ENCODE data around the gene TBATA.
"Not testable (repeated sequence)": the region's sequence is repeated elsewhere in the genome, so short reads cannot be mapped to it uniquely, and the experiment has no call there.

TBATA gene

DNA sequence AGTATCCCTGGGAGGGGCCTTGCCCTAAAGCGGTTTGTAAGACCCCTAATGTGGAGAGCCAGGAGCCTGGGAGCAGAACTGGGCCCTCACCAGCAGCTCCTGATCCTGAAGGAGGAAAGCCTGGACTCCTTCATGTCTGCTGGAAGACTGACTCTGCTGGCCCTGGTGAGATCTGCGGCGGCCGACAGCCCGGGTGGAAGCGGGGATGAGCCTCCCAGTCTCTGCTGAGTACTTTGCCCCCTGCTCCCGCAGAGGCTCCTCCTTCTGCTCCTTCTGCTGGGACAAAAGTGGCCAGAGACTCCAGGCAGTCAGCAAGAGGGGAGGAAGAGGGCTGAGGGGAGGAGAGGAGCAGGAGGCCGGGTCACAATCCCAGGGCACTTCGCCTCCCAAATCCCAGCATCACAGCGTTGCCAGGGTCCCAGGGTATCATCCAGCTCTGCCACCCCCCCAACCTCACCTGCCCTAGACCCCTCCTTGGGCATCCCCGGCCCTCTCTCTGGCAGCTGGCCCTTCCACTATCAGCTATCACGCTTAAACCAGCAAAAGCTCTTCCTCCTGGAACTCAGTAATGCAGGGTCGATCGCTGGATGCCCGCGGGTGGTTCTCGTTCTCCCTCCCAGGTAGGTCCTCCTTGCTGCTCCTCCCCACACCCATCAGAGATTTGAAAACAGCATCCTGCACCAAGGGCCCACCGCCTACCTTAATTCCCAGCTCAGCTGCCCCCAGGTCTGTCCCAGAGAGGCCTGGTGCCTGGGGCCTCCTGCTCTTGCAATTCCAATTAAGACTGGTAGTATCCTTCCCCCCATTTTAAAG, 7.9 kb downstream of the TBATA start:
- no peak for DNase-seq

DNA sequence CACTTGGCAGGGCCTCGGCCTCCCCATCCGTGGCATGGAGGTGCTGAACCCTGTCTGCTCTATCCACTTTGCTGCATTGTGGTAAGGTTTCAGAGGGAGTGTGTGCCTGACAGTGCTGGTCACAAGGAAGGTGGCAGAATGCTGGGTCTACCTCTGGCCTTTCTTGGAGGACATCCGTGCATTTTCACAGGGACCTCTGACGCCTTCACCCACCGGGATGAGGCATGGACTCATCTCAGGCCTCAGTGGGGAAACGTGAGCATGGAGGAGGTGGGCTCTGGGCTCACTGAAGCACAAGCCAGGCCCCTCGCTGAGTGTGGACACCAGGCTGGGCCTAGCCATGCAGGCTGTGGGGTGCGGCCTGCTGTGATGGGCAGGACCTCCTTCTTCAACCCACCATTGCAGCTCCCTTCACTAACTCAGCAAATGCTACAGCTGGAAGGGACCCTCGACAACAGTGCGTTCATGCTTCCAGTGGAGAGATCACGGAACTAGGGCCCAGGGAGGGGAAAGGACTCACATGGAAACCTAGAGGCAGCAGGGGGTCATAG, 8.6 kb downstream of the TBATA start:
- no peak for DNase-seq

DNA sequence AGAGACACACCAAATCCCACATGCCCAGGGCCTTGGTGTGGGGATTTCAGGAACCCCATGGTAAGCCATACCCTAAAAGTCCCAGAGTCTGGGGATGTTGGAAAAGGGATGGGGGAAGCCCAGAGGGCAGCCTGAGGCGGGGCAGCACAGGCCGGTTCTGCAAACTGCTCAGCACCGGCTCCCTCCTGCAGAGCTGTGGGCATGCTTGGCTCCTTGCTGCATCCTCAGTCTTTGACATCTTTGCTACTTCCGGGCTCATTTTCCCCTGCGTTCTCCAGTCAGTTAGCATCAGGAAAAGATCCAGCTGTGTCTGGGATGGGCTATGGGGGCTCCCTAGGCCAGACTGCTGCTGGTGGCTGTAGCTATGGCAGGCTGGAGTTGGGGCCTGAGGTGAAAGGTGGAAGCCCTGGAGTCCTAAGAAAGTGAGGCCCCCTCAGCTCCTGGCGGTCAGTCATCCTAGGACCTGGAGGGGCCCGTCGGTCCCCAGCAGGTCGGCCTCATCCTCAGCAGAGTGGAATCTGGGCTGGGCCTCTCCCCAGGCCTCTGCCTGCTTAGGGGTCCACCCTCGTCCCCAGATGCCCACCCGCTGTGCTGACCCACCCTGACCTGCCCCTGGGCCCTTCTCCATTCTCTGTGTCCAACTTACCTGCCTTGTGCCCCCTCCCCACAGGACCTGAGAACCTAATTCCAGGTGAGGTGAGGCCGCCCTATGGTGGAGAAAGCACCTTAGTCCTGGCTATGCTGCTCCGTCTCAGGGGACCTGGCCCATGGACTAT, 9.3 kb downstream of the TBATA start:
- no peak for DNase-seq

DNA sequence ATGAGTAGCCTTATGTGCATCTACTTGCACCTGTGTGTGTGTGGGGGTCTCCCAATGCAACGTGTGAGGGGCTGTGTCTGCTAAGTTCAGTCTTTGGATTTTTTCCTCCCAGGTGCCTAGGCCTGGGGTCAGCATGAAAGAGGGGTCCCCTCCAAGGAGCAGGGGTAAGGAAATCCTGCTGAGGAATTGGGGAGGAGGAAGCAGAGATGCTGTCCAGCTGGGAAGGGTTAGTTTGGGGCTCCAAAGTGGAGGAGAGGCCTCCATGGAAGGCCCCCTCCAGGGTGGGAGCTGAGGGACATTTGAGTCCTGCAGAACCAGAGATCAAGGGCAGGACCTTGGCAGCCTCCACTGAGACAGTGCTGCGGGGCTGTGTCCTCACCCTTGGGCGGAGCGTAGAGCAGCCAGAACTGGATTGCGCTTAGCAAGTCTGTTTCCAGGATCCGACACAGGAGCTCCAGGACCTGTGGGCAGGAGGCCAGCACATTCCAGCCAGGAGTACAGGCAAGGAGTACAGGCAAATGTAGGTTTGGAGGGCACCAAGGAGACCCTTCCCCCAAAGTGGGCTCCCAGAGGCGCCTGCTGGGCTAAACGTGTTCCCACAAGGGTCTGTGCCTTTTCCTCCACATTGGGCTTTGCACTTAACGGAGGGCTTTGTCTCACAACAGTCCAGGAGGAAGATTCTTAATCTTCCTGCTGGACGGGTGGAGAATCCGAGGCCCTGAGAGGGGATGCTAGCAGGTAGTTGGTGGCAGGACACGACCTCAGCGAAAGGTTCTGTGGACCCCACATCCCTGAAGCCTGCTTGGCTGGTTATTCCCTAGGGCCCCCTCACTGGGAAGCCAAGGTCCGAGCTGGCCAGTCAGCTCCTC, 10.1 kb downstream of the TBATA start:
- no peak for DNase-seq

DNA sequence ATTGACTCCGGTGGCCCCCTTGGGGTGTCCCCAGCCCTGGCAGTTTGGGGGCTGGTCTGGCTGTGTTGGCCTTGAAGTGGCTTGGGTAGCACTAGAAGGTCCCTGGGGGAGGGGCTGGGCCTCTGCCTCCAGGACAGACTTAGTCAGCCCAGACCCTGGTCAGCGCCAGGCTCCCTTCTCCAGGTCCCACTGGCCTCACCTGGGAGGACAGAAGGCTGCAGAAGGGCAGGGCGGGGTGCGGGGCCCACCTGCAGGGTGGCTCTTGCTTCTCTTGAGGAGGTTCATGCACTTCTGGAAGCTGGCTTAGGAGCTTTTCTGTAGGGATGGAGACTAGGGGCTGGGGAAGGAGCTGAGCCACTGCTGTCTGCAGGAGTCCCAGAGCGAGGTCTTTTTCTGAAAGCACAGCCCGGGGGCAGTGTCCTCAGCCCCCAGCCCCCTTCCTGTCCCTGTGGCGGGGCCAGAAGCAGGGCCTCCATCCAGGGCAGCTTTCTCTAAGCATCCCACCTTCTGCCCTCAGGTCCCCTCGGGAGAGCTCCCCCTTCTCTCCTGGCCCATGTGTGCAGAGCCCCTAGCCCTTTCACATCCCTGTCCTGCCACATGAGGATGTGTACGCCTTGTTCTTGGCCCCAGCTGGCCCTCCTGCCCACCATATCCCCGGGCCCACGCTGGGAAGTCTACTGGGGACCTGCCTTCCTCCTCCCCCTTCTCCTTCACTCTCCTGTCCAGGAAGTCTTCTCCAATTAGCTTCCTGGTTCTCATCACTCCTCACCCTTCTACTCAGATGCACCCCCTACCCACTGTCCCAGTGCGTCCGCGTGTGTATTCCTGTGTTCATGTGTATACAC, 11.0 kb downstream of the TBATA start:
- DNase-seq, result no peak

DNA sequence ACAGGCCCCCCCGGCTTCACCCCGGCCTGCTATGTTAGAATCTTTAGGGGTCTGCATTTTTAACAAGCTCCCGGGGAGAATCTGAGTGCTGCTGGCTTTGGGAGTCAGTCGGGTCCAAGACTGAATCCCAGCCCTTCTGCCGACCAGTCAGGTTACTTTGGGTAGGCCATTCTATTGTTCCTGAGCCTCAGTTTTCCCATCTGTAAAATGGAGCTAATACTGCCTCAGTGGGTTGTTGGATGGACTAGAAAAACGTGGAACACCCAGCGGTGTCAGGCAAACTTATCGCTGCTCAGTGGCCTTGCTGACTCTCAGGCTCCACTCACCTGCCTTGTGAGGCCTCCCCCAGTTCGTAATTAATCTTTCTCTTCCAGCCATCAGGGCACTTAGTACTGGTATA, 11.7 kb downstream of the TBATA start:
- DNase-seq, result no peak

DNA sequence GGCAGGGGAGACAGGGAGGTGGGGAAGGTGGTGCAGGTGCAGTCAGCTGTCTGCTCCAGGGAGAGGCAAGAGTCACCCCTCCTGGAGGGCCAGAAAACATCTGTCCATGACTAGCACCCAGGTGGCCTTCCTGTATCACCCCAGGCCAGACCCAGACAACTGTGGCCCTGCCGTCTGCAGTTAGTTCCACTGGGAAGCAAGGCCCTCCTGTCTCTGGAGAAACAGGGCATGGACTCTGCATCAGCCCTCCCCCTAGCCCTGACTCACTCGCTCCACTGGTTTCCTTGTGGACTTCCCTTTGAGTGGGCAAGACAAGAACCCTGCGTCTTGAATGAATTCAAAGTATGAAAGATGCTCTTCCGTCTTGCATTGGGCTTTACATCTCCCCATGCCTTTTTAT, 12.6 kb downstream of the TBATA start:
- DNase-seq, result no peak

DNA sequence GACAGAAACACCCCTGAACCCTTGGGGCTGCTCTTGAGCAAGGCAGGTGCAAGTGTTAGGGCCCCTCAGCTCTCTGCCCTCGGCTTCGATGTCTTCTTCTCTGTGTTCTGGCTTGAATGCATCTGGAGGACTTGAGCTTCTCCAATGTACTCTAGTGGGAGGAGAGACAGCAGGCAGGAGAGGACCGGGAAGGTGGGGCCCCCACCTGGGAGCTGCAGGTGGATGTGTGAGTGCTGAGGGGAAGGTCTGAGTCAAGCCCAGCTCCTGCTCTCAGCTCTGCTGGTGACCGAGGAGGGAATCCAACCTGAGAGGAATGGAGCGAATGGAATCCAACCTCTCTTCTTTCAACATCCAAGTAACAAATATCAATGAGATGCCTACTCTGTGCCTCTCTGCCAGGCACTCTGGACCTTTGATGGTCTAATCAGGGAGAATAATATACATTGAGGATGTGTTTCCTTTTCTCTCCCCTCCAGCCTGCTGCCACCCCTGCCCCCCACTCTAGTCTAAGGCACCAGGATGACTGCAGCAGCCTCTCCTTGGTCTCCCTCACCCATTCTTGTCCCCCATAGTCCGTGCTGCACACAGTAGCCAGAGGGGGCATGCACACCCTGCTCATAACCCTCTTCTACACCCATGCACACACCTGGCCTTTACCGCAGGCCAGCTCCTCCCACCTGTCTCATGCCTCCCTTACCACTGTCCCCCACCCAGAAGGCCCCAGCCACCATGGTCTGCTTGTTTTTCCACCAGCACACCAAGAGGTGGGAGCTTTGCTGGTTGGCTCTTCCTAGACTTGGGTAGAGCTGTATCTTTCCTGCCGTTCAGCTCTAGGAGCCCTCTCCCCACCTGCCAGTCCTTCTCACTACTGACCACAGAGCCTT, 13.6 kb downstream of the TBATA start:
- no peak for DNase-seq

DNA sequence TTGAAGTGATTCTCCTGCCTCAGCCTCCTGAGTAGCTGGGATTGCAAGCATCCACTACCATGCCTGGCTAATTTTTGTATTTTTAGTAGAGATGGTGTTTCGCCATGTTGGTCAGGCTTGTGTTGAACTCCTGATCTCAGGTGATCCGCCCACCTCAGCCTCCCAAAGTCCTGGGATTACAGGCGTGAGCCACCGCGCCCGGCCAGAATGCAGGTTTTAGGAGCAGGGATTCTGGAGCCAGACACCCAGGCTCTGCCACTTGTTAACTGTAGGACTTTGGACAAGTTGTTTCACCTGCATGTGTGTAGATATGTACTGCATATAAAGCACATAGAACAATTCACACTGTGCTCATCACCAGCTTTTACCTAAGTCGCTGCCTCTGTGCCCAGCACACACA, 14.7 kb downstream of the TBATA start:
- not testable (repeated sequence) for DNase-seq

DNA sequence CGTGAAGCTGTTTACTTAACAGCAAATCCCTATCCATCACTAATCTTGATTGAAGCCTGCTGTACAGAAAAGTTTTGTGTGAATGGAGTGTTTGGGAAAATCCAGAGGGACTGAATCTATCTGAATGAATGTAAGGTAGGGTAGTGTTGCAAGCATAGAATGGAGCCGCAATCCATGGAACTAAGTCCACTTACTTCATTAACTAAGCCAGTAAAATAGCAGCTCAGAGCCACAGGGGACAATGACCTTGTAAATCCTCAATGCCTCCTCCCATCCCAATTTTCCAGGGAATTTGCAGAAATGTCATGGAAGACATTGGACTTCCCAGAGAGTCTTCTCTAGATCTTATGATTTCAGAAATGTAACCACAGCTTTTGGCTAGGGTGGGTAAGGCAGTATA, 15.2 kb downstream of the TBATA start:
- DNase-seq, result no peak

DNA sequence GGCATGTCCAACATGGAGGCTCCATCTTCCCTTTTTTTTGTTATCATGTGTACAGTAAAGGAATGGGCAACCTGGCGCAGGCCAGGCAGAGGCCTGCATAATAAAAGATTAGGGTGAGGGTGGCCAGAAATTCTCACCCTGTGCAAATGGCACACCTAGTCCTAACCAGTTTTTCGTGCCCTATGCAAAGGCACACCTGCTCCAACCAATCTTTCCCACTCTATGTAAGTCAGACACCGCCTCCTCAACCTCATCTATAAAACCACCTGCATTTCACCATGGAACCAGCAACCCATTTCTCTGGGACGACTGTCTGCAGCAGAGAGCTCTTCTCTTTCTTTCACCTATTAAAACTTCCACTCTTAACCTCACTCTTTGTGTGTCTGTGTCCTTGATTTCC, 16.1 kb downstream of the TBATA start:
- DNase-seq, result no peak

DNA sequence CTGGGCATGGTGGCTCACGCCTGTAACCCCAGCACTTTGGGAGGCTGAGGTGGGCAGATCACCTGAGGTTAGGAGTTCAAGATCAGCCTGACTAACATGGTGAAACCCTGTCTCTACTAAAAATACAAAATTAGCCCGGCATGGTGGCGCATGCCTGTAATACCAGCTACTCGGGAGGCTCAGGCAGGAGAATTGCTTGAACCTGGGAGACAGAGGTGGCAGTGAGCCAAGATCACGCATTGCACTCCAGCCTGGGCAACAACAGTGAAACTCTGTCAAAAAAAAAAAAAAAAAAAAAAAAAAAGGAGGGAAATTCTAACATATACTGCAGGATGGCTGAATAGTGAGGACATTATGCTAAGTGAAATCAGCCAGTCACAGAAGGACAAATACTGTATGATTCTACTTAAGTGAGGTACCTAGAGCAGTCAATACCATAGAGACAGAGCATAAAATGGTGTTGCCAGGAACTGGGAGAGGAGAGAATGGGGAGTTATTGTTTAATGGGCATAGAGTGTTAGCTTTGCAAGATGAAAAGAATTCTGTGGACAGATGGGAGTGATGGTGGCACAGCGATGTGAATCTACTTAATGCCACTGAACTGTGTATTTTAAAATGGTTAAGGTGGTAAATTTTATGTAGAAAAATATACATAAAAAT, 17.0 kb downstream of the TBATA start:
- not testable (repeated sequence) for DNase-seq

DNA sequence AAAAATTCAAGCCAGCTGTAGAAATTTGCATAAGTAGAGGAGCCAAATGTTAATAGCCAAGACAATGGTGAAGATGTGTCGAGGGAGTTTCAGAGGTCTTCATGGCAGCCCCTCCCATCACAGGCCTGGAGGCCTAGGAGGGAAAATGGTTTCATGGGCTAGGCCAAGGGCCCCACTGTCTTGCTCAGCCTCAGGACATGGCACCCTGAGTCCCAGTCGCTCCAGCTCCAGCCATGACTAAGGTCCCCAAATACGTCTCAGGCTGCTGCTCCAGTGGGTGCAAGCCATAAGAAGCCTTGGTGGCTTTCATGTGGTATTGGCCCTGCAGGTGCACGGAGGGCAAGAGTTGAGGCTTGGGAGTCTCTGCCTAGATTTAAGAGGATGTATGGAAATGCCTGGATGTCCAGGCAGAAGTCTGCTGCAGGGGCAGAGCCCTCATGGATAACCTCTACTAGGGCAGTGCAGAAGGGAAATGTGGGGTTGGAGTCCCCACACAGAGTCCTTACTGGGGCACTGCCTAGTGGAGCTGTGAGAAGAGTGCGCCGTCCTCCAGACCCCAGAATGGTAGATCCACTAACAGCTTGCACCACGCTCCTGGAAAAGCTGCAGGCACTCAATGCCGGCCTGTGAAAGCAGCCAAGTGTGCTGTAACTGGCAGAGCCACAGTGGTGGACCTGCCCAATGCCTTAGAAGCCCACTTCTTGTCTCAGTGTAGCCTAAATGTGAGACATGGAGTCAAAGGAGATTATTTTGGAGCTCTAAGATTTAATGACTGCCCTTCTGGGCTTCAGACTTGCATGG, 19.2 kb downstream of the TBATA start:
- no peak for DNase-seq

DNA sequence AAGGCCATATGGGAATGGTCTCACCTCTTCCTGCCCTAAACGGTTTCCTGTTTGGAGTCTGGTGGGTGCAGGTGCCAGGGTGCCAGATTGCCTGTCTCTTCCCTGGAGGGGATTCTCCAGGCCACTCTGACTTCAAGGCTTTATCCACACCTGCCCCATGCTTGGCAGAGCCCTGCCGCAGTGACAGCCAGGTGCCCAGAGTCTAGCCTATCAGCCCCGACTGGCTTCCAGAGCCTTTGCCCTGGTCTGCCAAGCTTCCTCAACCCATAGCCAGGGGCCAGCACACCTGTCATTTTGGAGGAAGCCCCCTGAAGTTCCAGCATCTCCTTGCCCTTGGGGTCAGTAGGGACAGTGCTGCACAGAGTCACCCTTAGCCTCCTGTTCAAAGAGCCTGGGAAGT, 21.6 kb downstream of the TBATA start:
- no peak for DNase-seq

DNA sequence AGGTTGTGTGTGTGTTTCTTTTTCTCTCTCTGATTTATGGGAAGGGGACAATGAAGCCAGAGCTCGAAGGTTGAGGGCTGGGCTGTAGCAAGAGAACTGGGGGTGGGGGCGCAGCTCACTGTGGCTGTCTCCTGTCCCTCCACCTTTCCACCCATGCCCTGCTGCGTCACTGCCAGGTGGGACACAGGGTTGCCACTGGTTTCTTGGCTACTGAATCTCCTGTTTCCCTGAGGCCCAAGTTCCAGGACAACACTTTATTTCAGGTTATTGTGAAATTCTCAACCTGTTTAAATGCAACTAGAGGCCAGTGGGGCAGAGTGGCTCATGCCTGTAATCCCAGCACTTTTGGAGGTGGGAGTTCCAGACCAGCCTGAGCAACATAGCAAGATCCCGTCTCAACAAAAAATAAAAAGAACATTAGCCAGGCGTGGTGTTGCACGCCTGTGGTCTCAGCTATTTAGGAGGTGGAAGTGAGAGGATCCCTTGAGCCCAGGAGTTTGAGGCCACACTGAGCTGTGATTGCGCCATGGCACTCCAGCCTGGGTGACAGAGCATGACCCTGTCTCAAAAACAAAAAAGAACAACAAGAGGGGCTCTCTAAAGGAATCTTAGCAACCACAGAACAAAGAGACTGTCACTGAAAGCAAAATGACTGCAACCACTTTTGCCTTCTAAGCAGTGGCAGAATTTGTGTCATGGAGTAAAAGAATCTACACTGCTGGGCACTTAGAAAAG, 22.6 kb downstream of the TBATA start:
- no peak for DNase-seq

DNA sequence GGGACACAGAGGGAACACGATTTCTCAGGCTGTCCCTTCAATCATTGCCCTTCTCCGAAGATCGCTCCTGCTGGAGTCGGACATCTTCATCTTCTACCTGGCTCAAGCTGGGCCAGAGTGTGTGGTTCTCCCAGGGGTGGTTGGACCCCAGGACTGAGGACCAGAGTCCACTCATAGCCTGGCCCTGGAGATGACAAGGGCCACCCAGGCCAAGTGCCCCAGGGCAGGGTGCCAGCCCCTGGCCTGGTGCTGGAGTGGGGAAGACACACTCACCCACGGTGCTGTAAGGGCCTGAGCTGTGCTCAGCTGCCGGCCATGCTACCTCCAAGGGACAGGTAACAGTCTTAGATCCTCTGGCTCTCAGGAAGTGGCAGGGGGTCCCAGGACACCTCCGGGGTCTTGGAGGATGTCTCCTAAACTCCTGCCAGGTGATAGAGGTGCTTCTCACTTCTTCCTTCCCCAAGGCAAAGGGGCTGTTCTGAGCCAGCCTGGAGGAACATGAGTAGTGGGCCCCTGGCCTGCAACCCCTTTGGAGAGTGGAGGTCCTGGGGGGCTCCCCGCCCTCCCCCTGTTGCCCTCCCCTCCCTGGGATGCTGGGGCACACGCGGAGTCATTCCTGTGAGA, 23.3 kb downstream of the TBATA start:
- no peak for DNase-seq

DNA sequence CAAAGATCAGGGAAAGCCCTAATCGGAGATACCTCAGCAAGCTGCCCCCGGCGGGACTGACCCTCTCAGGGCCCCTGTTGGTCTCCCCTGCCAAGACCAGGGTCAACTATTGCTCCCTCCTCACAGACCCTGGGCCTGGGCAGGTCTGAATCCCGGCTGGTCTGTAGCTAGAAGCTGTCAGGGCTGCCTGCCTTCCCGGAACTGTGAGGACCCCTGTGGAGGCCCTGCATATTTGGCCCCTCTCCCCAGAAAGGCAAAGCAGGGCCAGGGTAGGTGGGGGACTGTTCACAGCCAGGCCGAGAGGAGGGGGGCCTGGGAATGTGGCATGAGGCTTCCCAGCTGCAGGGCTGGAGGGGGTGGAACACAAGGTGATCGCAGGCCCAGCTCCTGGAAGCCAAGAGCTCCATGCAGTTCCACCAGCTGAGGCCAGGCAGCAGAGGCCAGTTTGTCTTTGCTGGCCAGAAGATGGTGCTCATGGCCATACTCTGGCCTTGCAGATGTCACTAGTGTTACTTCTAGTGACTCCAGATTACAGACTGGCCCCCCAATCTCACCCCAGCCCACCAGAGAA, 24.1 kb downstream of the TBATA start:
- no peak for DNase-seq

DNA sequence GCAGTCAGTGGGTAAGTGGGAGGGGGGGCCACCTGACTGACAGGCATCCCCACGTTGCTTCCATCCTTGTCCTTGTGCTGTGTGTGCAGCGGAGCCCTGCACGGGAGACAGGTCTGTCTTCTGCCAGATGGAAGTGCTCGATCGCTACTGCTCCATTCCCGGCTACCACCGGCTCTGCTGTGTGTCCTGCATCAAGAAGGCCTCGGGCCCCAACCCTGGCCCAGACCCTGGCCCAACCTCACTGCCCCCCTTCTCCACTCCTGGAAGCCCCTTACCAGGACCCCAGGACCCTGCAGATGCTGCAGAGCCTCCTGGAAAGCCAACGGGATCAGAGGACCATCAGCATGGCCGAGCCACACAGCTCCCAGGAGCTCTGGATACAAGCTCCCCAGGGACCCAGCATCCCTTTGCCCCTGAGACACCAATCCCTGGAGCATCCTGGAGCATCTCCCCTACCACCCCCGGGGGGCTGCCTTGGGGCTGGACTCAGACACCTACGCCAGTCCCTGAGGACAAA, 24.8 kb downstream of the TBATA start:
- no peak for DNase-seq
